CD4-positive, alpha-beta T cell treated with Interleukin-17A for 4 hours (primary cell): Measurements from ENCODE around the gene DHRSX.
"Not testable (repeated sequence)": the region's sequence is repeated elsewhere in the genome, so short reads cannot be mapped to it uniquely, and the experiment has no call there.

Experiments used
- DNase-seq: peaks from one replicate; pipeline ENCODE4 v3.0.0-alpha.2; 2020; ENCODE audit warnings: mixed read lengths

Gene DHRSX

GRCh38 chrX:2243913-2244460 lies 256.8 kb downstream of the DHRSX start:
- no peak for DNase-seq

GRCh38 chrX:2242980-2243379 lies 257.8 kb downstream of the DHRSX start:
- no peak for DNase-seq

- no peak for DNase-seq
These were observed 258.4 kb downstream of the DHRSX start for GRCh38 chrX:2242326-2242725.

- DNase-seq, result not testable (repeated sequence)
These were observed 259.3 kb downstream of the DHRSX start for GRCh38 chrX:2241496-2241895.

GRCh38 chrX:2240761-2241160 lies 260.0 kb downstream of the DHRSX start:
- DNase-seq, result not testable (repeated sequence)

GRCh38 chrX:2237976-2238375 lies 262.8 kb downstream of the DHRSX start:
- no peak for DNase-seq

- no peak for DNase-seq
These were observed 269.1 kb downstream of the DHRSX start for GRCh38 chrX:2231570-2232192.

- no peak for DNase-seq
These were observed 270.3 kb downstream of the DHRSX start for GRCh38 chrX:2230457-2230856.

- no peak for DNase-seq
These were observed 272.2 kb downstream of the DHRSX start for GRCh38 chrX:2228536-2228935.

GRCh38 chrX:2226906-2227656 lies 273.7 kb downstream of the DHRSX start:
- no peak for DNase-seq

GRCh38 chrX:2226182-2226581 lies 274.6 kb downstream of the DHRSX start:
- no peak for DNase-seq

GRCh38 chrX:2224597-2225235 lies 276.1 kb downstream of the DHRSX start:
- DNase-seq, result no peak

- DNase-seq, result no peak
These were observed 276.6 kb downstream of the DHRSX start for GRCh38 chrX:2224161-2224560.

- no peak for DNase-seq
These were observed 279.8 kb downstream of the DHRSX start for GRCh38 chrX:2220829-2221567.

GRCh38 chrX:2220296-2220695 lies 280.5 kb downstream of the DHRSX start:
- no peak for DNase-seq

GRCh38 chrX:2214138-2214823 lies 286.5 kb downstream of the DHRSX start:
- DNase-seq, result not testable (repeated sequence)

- DNase-seq, result not testable (repeated sequence)
These were observed 289.1 kb downstream of the DHRSX start for GRCh38 chrX:2211667-2212066.

GRCh38 chrX:2193273-2193592 lies 307.5 kb downstream of the DHRSX start:
- no peak for DNase-seq

GRCh38 chrX:2192584-2193272 lies 308.0 kb downstream of the DHRSX start:
- DNase-seq, result no peak

- DNase-seq, result no peak
These were observed 311.9 kb downstream of the DHRSX start for GRCh38 chrX:2188840-2189239.

- DNase-seq, result no peak
These were observed 312.4 kb downstream of the DHRSX start for GRCh38 chrX:2188330-2188792.
